ENCODE measurements around the gene IGSF5.

Gene IGSF5

DNA sequence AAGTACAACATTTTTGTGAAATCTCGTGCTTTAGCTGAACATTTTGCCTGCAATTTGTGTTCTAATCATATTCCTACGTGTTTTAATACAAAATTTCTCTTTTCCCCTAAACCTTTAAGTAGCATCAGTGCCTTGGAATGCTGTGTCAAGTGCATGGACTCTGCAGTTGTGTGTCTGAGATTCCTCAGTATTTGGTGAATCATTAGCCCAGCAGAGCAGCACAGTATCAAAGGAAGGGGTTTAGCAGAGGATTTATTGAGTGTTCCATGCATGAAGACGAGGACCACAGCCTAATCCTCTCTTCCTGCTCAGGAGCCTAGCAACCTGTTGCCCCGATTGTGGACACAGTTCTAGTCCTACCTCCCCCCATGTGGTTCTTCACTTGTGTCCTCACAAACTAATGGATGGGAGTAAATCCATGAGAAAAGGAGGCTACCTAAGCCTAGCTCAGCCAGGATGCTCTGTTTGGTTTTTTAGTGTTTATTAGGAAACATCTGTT lies 92.9 kb downstream of the IGSF5 start:
- no peak for DNase-seq

DNA sequence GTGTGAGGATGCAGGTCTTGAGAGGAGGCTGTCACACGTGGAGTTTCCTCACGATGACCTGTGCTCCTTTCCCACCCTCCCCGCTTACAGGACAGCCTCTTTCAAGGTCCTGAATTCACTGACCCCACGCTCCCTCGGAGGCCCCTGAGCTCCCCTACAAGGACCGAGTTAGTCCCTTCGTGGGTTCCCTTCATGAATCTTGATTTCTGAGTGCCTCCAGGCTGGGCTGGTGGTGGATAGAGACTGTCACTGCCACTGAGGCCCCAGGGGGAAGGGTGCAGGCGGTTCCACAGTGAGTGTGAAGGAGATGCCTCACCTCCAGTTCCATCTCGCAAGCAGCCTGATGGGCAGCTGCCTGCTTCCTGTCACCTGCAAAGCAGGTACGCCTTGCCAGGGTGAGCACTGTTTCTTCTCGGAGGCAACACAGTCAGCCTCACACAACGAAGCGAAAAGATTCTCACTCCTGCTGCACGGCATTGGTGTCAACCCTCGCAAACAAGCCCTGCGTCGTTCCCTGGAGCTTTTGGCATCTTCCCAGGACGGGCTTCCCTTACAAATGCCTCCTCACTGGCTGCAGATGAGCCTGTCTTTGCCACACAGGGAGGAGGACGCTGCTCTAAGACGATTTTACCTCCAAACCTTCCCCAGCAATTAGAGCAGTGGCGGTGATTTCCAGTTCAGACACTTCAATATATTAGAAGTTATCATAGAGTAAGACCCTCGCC lies 95.6 kb downstream of the IGSF5 start:
- no peak for DNase-seq

DNA sequence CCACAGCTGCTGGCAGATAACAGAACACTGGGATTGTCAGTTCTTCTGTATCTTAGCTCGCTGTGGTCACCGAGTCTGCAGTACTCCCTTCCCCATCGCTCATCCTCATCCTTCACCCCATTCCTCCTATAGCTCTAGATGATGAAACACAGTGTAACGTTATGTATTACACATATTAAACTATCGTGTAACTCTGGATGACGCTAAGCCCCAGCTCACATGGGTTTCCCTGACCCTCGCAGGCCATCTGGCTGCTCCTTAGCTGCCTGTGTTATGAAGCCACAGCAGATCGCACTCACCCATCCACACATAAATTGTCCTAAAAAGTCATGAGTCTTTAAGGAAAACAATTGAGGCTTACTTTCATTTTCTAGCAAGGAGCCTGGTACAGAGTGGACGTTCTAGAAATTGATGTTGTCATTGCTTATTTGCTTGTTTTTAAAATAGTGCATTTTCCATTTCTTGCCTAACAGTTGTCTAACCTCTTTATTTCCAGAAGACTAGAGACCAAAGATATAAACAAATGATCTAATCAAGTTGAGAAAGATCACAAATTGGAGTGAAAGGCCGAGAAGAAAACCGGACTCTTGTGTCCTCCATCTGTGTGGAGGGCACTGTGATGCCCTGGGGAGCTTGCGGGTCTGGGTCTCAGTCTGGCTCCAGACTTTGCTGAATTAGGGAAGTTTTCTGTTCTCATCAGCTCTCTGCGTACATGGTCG lies 97.9 kb downstream of the IGSF5 start:
- DNase-seq: no peak

DNA sequence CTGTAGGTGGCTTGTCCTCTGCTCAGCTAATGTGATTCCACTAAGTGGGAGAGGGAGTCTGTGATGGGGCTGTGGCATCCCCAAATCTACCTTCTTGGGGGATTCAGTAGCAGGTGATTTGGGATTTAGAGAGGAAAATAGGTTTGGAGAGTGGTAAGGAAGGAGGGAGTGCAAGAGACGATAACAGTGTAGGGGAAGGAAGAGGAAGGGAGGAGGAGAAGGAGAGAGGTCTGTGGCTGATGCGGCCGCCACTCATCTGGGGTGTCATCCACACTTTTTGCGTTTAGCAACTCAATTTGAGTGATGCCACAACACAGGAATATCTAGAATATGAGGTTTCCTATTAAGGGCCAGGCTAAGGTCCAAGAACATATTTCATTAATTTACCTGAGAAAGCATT lies 98.5 kb downstream of the IGSF5 start:
- no peak for DNase-seq

DNA sequence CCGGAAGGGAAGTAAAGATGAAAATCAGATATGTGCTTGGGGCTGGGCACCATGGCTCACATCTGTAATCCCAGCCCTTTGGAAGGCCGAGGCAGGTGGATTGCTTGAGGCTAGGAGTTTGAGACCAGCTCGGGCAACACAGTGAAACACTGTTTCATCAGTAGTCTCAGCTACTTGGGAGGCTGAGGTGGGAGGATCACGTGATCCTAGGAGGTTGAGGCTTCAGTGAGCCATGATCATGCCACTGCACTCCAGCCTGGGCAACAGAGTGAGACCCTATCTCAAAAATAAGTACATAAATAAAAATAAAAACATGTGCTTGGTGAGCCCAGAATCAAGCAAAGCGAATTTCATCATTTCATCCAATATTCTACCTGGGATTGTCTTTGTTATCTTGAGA lies 98.9 kb downstream of the IGSF5 start:
- DNase-seq: no peak

DNA sequence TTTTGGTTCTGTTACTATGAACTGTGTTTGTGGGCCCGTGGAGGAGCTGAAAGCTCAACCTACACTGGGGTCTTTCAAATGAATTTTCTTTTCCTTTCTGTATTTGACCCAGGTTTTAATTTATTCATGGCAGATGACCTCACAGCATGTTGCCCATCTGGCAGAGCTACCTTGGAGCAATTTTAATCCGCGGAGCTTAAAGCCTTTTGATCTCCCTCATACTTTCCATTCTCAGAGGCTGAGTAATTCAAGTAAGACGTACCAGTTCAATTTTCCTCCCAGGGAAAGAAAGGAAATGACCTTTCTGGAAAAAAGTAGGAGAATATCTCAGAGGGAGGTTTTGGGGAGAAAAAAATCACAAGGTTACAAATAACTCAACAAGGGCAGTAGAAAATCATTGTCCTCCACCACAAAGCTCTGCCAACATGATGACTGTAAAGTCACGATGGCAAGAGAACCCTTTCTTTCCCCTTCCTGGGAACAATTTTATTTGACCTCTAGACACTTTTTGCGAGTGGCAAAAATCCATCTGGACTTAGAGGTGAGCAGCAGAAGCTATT lies 100.7 kb downstream of the IGSF5 start:
- no peak for DNase-seq

DNA sequence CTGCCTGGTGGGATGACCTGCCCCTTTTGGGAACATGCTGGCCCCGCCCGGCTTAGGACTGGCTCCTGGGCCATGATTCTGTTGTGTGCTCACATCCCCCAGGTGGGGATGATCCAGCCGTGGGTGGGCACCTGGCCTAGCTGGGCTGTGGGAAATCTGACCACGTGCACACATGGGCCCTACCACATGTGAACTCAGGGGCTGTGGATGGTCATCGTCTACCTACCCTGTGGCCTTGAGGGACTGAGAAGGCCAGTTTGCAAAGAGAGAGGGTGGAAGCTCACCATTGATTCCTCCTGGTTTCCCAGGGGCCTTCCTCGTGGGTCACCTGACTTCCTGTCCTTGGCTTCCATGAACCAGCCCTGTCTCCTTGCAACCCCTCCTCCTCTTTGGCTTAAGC lies 102.9 kb downstream of the IGSF5 start:
- no peak for DNase-seq

DNA sequence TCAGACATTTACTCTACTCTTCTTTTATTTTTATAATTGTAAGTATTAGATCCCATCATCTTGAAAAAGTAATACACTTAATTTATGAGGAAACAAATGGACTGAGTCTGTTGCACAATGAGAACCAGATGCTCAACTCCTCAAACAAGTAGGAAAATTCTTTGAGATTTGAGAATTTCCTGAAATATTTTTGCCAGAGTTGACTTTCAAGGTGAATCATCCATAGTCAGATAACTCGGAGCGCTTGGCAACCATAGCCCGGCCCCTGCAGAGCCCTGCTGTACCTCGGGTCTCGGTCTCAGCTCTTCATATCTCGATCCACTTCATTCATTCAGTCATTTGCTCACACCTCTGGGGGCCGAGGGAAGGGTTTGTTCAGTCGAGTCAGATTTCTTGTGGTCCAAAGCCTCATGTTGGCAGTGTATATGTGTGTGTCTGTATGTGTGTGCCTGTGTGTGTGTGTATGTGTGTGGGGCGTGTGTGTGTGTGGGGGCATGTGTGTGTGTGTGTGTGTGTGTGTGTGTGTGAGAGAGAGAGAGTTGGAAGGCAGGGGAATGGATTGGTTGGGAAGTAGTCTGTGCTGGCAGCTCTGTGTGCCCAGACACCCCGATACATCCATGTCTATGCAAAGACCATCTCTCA lies 104.2 kb downstream of the IGSF5 start:
- no peak for DNase-seq

DNA sequence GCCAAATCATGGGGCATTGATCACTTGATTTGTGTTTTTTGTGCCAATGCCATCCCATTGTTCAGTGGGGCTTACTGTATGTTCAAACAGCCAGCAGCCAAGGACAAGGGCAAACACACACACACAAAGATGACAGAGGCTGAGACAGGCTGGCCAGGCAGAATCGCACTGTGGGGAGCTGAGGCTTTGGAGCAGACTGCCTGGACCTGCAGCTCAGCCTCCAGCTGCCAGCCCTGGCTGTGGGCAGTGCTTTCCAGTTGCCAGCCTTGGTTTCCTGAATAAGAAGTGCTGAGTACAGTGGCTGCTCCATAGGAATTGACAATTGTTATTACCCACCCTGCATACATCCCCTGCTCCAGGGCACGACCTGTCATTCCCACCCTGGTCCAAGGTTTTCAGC lies 105.3 kb downstream of the IGSF5 start:
- no peak for DNase-seq

DNA sequence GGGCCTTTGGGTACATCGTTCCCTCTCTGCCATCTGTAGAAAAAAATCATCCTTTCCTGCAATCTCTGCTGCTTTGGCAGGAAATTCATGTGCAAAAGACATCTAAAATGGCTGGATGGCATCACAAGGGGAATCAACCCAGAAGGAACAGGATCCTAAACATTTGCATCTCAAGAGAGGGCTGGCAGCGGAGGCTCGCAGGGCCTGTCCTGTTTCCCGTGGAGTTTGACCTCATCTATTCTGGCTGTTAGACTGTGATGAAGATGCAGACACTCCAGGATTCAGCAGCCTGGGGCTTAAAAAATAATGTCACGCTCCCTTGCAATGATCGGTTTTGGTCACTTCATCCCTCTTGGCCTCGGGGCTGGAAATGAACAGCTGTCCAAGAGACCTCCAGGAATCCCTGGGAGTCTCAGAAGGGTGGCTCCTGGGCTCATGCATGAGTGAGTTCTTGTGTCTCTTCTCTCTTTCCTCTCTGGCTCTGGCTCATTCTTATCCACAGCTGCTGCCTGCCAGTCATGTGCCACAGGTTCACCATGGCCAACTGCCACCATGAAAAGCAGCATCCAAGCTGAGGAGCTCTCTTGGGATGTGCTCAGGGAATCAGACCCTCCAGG lies 106.1 kb downstream of the IGSF5 start:
- no peak for DNase-seq

All from NCI-H510A (cell line).